Effector memory CD4-positive, alpha-beta T cell (primary cell): ENCODE data around the gene KRT80.

ENCODE experiments used
- DNase-seq, 3 donors: peaks; one replicate each; pipeline ENCODE4 v3.0.0-alpha.2; 2020
- H3K27ac ChIP-seq: 2 replicates; pipeline ENCODE4 v1.7.0; 2013; ENCODE audit warnings: mild to moderate bottlenecking, low read length, moderate library complexity; ENCODE audit not compliant: insufficient read depth, poor library complexity, severe bottlenecking
- H3K27me3 ChIP-seq: replicated peaks from 2 replicates; pipeline ENCODE4 v1.7.0; 2013; ENCODE audit warnings: mild to moderate bottlenecking, low read length; ENCODE audit not compliant: insufficient read depth, control insufficient read depth, poor library complexity, severe bottlenecking
- H3K36me3 ChIP-seq: 2 replicates; pipeline ENCODE4 v1.7.0; 2013; ENCODE audit warnings: mild to moderate bottlenecking, low read length, moderate library complexity; ENCODE audit not compliant: control insufficient read depth, insufficient read depth
- H3K4me1 ChIP-seq: 2 replicates; pipeline ENCODE4 v1.7.0; 2013; ENCODE audit warnings: low read length, mild to moderate bottlenecking; ENCODE audit not compliant: control insufficient read depth, insufficient read depth, poor library complexity, severe bottlenecking
- H3K4me3 ChIP-seq: 2 replicates; pipeline ENCODE4 v1.7.0; 2013; ENCODE audit warnings: low read length, low read depth, mild to moderate bottlenecking; ENCODE audit not compliant: insufficient read depth, poor library complexity, severe bottlenecking
- H3K9me3 ChIP-seq: 2 replicates; pipeline ENCODE4 v1.7.0; 2013; ENCODE audit warnings: mild to moderate bottlenecking, low read length, moderate library complexity; ENCODE audit not compliant: control insufficient read depth

KRT80 gene

DNA sequence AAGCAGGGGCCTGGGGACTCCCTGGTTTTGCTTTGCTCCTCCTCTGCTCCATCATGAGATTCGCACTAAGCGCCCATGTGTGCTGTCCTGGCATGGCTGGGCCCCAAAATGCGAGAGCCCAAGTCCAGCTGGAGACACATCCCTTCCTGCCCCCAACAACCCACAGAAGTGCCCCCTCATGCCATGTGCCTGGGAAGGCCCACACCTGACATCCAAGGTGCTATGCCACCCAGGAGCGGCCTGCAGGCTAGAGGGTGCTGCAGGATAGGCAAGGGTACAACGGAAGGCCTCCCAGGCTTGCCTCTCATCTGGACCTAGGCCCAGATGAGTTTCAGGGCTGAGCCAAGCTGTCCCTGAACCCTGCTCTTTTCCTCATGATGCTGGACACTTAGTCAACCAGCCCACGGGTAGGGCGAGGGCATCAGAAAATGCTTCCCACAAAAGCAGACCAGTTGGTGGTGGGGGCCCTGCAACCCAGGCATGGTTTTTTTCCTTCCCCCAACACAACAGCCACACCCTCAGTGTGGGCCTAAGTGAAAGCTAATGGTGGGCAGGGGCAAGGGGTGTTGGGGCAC, 13.2 kb upstream of the KRT80 start:
- DNase-seq = no peak

DNA sequence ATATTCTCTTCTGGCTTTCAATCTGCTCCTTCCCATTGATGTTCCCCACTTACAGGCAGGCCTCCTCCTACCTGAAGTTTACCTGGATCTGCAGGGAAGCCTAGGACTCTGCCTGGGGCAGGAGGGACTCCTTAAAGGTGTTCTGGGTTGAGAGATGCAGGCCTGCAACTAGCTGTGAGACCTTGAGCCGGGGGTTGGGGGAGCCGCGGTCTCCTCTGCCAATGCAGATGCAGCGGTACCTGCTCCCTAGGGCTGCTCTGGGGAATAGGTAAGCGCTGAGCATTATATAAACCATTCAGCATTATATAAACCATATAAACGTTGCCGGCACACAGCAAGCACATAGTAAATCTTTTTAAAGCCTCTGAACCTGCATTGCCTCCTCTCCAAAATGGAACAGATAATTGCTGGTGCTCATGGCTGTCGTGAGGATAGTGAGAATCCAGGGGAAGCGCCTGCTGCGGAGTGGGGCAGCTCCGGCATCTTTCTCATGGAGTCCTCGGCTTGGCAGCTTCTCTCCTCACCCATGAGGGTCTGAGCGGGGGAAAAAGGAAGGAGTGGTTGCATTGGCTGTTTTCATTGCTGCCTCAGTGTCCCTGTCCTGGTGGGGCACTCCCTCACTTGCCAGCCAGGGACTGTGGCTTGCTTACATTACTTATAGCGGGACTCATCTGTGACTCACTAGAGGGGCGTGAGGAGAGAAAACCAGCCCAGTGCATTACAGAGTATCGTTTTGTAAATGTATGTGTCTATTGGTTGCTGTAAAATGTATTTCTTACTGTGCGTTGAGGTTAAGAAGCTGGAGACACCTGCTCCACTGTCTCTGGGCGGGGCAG, 12.5 kb upstream of the KRT80 start:
- no peaks in the 10 kb centered on the region for H3K36me3 ChIP-seq

More for the DNA sequence above, 13.2 kb upstream of the KRT80 start:
- Histone ChIP-seq H3K4me3 (no peak overlapping the region), H3K36me3 (no peaks in the 10 kb centered on the region), H3K9me3 (no peaks in the 10 kb centered on the region), H3K27me3 (no peaks in the 10 kb centered on the region), H3K27ac (no peak overlapping the region), H3K4me1 (no peaks in the 10 kb centered on the region)

DNA sequence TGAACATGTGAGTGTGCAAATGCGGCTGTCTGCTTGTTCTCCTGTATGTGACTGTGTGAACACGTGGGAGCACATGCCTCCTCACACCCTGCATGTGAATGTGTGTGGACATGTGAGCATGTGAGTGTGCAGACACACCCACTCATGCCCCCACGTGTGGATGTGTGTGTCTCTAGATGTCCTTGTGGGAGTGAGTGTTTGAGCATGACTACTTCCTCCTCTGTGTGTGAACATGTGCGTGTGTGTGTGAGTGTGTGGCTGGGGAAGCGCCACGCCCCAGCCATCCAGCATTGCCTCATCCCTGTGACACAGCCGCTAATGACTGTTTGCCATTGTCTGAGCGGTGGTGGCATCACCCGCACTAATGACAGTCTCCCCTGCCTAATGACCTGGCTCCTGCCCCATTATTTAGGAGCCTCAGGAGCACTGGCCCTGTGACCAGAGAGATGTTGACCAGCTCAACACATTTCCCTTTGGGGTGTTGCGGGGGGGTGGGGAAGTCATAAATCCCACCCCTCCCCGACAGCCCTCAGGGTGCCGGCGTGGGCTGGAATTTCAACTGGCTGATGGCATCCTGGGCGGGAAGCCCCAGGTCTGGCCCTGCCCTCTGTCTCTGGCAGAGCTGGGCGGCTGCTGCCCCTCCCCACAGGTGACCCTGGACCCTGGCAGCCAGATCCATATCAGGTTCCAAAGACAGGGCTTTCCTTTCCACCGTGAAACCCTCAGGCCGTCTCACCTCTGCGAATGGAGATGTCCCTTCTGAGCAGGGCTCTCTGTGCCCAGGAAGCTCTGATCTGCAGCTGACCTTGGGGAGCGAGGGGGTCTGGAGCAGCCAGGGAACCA, 11.5 kb upstream of the KRT80 start:
- Histone ChIP-seq H3K4me1 (no peaks in the 10 kb centered on the region), H3K9me3 (no peaks in the 10 kb centered on the region), H3K4me3 (no peak overlapping the region), H3K36me3 (no peaks in the 10 kb centered on the region), H3K27me3 (no peaks in the 10 kb centered on the region), H3K27ac (no peak overlapping the region)
- no peak for DNase-seq

More for the DNA sequence above, 12.5 kb upstream of the KRT80 start:
- Histone ChIP-seq H3K27ac (no peak overlapping the region), H3K27me3 (no peaks in the 10 kb centered on the region), H3K4me1 (no peaks in the 10 kb centered on the region), H3K9me3 (no peaks in the 10 kb centered on the region), H3K4me3 (no peak overlapping the region)
- no peak for DNase-seq

GRCh38 chr12:52202361-52203078, 10.7 kb upstream of the KRT80 start:
- no peaks in the 10 kb centered on the region for H3K4me1 ChIP-seq
- H3K9me3 ChIP-seq = no peaks in the 10 kb centered on the region
- H3K4me3 ChIP-seq = no peak overlapping the region
- no peak overlapping the region for H3K27ac ChIP-seq
- no peaks in the 10 kb centered on the region for H3K36me3 ChIP-seq
- no peak for DNase-seq
- H3K27me3 ChIP-seq = no peaks in the 10 kb centered on the region

GRCh38 chr12:52201451-52201839, 9.6 kb upstream of the KRT80 start:
- H3K4me1 ChIP-seq = no peaks in the 10 kb centered on the region
- no peaks in the 10 kb centered on the region for H3K9me3 ChIP-seq
- DNase-seq = no peak
- no peak overlapping the region for H3K27ac ChIP-seq
- no peaks in the 10 kb centered on the region for H3K36me3 ChIP-seq
- no peaks in the 10 kb centered on the region for H3K27me3 ChIP-seq
- no peak overlapping the region for H3K4me3 ChIP-seq

DNA sequence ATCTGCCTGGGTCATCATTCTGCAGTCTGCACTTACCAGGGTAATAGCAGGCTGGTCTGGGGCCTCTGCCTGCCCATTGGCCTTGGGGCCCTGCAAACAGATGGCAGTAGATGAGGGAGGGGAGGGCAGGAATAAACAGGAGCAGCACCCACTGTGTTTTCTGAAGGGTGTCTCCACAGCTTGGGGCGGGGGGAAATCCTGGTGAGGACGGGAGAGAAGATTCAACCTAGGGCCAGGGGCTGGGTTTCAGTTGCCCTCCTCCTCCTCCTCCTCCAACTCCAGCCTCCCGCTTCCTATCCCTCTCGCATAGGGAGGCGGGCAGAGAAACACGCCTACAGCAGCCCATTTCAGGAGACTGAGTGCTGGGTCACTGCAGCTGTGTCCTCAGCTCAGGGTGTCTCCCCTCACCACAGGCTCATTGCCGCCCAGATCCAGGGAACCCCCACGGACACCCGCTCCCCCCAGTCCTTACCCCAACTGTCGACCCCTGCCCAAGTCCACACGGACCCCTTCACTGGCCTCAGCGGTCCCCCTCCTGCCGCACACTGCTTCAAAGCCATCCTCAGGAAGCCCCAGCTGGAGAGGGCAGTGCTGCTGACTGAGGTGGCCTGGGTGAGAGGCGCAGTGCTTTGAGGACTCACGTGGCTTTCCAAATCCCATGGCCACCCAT, 9.1 kb upstream of the KRT80 start:
- no peak for DNase-seq
- H3K9me3 ChIP-seq = no peaks in the 10 kb centered on the region
- no peaks in the 10 kb centered on the region for H3K36me3 ChIP-seq
- H3K27ac ChIP-seq = no peak overlapping the region
- no peak overlapping the region for H3K4me3 ChIP-seq
- H3K4me1 ChIP-seq = no peaks in the 10 kb centered on the region
- no peaks in the 10 kb centered on the region for H3K27me3 ChIP-seq

- Histone ChIP-seq H3K9me3 (no peaks in the 10 kb centered on the region), H3K27me3 (no peaks in the 10 kb centered on the region), H3K4me3 (no peak overlapping the region), H3K4me1 (no peaks in the 10 kb centered on the region), H3K27ac (no peak overlapping the region), H3K36me3 (no peaks in the 10 kb centered on the region)
- DNase-seq = no peak
Observed at GRCh38 chr12:52200086-52200780, 8.4 kb upstream of the KRT80 start.

DNA sequence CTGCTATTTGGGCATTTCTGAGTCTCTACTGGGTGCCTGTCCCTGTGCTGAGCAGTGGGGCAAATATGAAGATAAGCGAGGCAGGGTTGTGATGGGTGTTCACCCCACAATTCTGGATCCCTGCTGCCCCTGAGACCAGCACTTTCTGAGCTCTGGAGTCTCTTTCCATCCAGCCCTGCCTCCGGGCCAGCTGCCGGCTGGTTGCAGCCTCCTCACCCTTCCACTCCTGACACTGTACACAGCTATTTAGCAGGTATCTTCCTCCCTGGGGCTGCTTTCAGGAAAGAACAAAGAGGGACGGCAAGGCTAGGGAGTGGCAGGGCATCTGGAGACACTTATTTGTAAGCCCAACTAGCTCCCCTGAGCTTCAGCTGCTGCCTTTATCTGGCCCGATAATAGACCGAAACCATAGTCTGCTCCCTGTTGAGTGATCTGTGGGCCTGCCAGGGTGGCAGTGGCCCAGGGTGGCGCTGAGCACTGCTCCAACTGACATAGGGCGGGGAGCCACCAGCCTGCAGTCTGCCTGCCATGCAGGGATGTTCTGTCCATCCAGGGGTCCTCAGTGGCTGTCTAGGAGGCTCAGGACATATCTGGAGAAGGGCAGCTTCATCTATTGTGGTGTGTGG, 7.6 kb upstream of the KRT80 start:
- H3K4me3 ChIP-seq = no peak overlapping the region
- no peaks in the 10 kb centered on the region for H3K36me3 ChIP-seq
- H3K27ac ChIP-seq = no peak overlapping the region
- no peaks in the 10 kb centered on the region for H3K27me3 ChIP-seq
- no peaks in the 10 kb centered on the region for H3K9me3 ChIP-seq
- no peak for DNase-seq
- no peaks in the 10 kb centered on the region for H3K4me1 ChIP-seq
